ENCODE results near the gene DYNLL1. TPM values are rescaled to one million over a fixed set of nuclear protein-coding genes. Genes with fewer than 3 reads are reported as not detected.
"Not testable (repeated sequence)": the region's sequence is repeated elsewhere in the genome, so short reads cannot be mapped to it uniquely, and the experiment has no call there.

The DYNLL1 gene
- total RNA-seq = 100 to 1,000 TPM in 1 of 3 donors, 10 to 100 TPM in 2; 69.7 to 110 (median 77.2) TPM
- total RNA-seq (2013) = 161 TPM

- no peaks in the 10 kb centered on the region for H3K9me3 Mint-ChIP-seq
- peak; percentile 97 to 98 for DNase-seq
- ATAC-seq = peak; percentile 95 to 99 (median 96)
- H3K36me3 Mint-ChIP-seq = no peaks in the 10 kb centered on the region
- H3K27me3 Mint-ChIP-seq (ENCODE audit: low read depth in 2 of 2) = no peaks in the 10 kb centered on the region
- 0% methylated on average over 49 of the region's 53 CpGs for WGBS (ENCODE audit: insufficient coverage)
- H3K9me3 ChIP-seq (ENCODE audit: control insufficient read depth, insufficient read depth, low read length) = no peaks in the 10 kb centered on the region
- H3K4me1 Mint-ChIP-seq = peaks cover 44 to 46% of the 10 kb centered on the region in 2 donors
- peak within 1 kb of the TSS; percentile 72 for H3K4me3 ChIP-seq (ENCODE audit: low read length)
- peak within 1 kb of the TSS; percentile 70 for H3K27ac ChIP-seq (ENCODE audit: low read length)
- peak within 1 kb of the TSS; percentile 90 for H3K27ac Mint-ChIP-seq
- H3K4me1 ChIP-seq (ENCODE audit: control insufficient read depth, insufficient read depth, low read length) = peaks cover 11% of the 10 kb centered on the region
- peaks cover 3% of the 10 kb centered on the region for H3K36me3 ChIP-seq (ENCODE audit: control insufficient read depth, insufficient read depth, low read length)
- H3K27me3 ChIP-seq (ENCODE audit: control insufficient read depth, insufficient read depth, low read length) = no peaks in the 10 kb centered on the region
- H3K4me3 Mint-ChIP-seq = peak within 1 kb of the TSS; percentile 95
- no peak for TF ChIP-seq CTCF (IDR thresholded peaks at IDR 0.05)
- intact Hi-C loops (cut with micrococcal nuclease) = loop anchor here (1.0 to 5.0 kb wide), 4 partner anchors 27 to 140 kb away; partner anchors contain the start of gene SRSF9
Measured at GRCh38 chr12:120495731-120496412, at the start of gene DYNLL1. TSS of gene DYNLL1 (plus strand) at chr12:120496113. CDS start at chr12:120496422, 309 bp downstream.

GRCh38 chr12:120446844-120447178 is 49.1 kb upstream of the DYNLL1 start:
- peak overlapping the region; percentile 95 to 96 for H3K27ac Mint-ChIP-seq
- H3K9me3 Mint-ChIP-seq = not testable (repeated sequence)
- H3K4me3 ChIP-seq (ENCODE audit: low read length) = peak overlapping the region; percentile 91

DNA sequence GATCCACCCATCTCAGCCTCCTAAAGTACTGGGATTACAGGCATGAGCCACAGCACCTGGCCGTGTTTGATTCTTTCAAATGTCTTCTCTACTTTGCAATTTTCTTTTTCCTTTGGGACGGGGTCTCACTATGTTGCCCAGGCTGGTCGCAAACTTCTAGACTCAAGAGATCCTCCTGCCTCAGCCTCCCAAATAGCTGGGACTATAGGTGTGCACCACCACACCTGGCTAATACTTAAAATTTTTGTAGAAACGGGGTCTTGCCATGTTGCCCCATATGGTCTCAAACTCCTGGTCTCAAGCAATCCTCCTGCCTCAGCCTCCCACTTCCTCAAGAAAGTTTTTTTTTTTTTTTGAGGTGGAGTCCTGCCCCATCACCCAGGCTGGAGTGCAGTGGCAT is 47.9 kb upstream of the DYNLL1 start:
- over 99% methylated on average over 4 of the region's 4 CpGs for WGBS (ENCODE audit: insufficient coverage)
- peak overlapping the region in 1 of 2 donors; percentile 95 for H3K27ac Mint-ChIP-seq
- DNase-seq (no peak), ATAC-seq (no peak)
- peaks cover 25 to 27% of the 10 kb centered on the region in 2 donors for H3K4me1 Mint-ChIP-seq
- H3K9me3 Mint-ChIP-seq = no peaks in the 10 kb centered on the region
- no peak for TF ChIP-seq CTCF (IDR thresholded peaks at IDR 0.05)
- Histone ChIP-seq H3K36me3 (ENCODE audit: control insufficient read depth, insufficient read depth, low read length) (peaks cover 18% of the 10 kb centered on the region), H3K9me3 (ENCODE audit: control insufficient read depth, insufficient read depth, low read length) (no peaks in the 10 kb centered on the region), H3K27ac (ENCODE audit: low read length) (no peak overlapping the region), H3K4me1 (ENCODE audit: control insufficient read depth, insufficient read depth, low read length) (peaks cover 21% of the 10 kb centered on the region), H3K4me3 (ENCODE audit: low read length) (no peak overlapping the region), H3K27me3 (ENCODE audit: control insufficient read depth, insufficient read depth, low read length) (no peaks in the 10 kb centered on the region)
- intact Hi-C loops (cut with micrococcal nuclease) = loop anchor here (2.0 kb wide), 1 partner anchor 87 kb away; the partner anchor contains the start of gene RNF10
- H3K36me3 Mint-ChIP-seq = no peaks in the 10 kb centered on the region
- no peaks in the 10 kb centered on the region for H3K27me3 Mint-ChIP-seq (ENCODE audit: low read depth in 2 of 2)
- H3K4me3 Mint-ChIP-seq = peak overlapping the region; percentile 99

More at GRCh38 chr12:120446844-120447178, 49.1 kb upstream of the DYNLL1 start:
- not testable (repeated sequence) for H3K36me3 Mint-ChIP-seq; DNase-seq; H3K27me3 Mint-ChIP-seq (ENCODE audit: low read depth in 2 of 2); H3K27me3 ChIP-seq (ENCODE audit: control insufficient read depth, insufficient read depth, low read length); H3K9me3 ChIP-seq (ENCODE audit: control insufficient read depth, insufficient read depth, low read length)
- peaks cover 21% of the 10 kb centered on the region for H3K4me1 ChIP-seq (ENCODE audit: control insufficient read depth, insufficient read depth, low read length)
- peaks cover 22% of the 10 kb centered on the region for H3K36me3 ChIP-seq (ENCODE audit: control insufficient read depth, insufficient read depth, low read length)
- Mint-ChIP-seq H3K4me1 (peaks cover 25 to 27% of the 10 kb centered on the region in 2 donors), H3K4me3 (peak overlapping the region; percentile 99)
- peak in 1 of 3 donors; percentile 34 for ATAC-seq
- WGBS (ENCODE audit: insufficient coverage) = 10% methylated on average over 16 of the region's 17 CpGs
- H3K27ac ChIP-seq (ENCODE audit: low read length) = peak overlapping the region; percentile 85
- intact Hi-C loops (cut with micrococcal nuclease) = loop anchor here (1.0 to 2.0 kb wide), 2 partner anchors 9 to 88 kb away; partner anchors contain the start of genes COX6A1 and RNF10

DNA sequence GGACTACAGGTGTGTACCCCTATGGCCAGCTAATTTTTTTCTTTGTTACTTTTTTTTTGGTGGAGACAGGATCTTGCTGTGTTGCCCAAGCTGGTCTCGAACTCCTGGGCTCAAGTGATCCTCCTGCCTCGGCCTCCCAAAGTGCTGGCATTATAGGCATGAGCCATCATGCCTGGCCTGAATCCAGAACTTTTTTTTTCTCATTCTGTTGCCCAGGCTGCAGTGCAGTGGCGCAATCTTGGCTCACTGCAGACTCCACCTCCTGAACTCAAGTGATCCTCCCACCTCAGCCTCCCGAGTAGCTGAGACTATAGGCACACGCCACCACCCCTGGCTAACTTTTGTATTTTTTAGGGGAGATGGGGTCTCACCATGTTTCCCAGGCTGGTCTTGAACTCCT is 43.4 kb upstream of the DYNLL1 start:
- not testable (repeated sequence) for H3K27me3 Mint-ChIP-seq (ENCODE audit: low read depth in 2 of 2); H3K36me3 Mint-ChIP-seq; H3K27ac Mint-ChIP-seq; H3K4me3 Mint-ChIP-seq; H3K9me3 Mint-ChIP-seq; H3K27ac ChIP-seq (ENCODE audit: low read length); H3K4me3 ChIP-seq (ENCODE audit: low read length); ATAC-seq; H3K4me1 Mint-ChIP-seq; DNase-seq; H3K4me1 ChIP-seq (ENCODE audit: control insufficient read depth, insufficient read depth, low read length); H3K9me3 ChIP-seq (ENCODE audit: control insufficient read depth, insufficient read depth, low read length); H3K27me3 ChIP-seq (ENCODE audit: control insufficient read depth, insufficient read depth, low read length)
- WGBS (ENCODE audit: insufficient coverage) = over 99% methylated on average over 5 of the region's 5 CpGs
- intact Hi-C loops (cut with micrococcal nuclease) = loop anchor here (5.0 kb wide), 1 partner anchor 45 kb away; the partner anchor contains the start of gene DYNLL1
- peaks cover 22% of the 10 kb centered on the region for H3K36me3 ChIP-seq (ENCODE audit: control insufficient read depth, insufficient read depth, low read length)

Measured in natural killer cell (primary cell).